GM12891 (cell line): ENCODE results near the gene TLX1.
A peak's percentile ranks its signal among the peaks of the same experiment; 100 is the strongest.

ENCODE experiments used
- DNase-seq: peaks from one replicate; pipeline ENCODE4 v3.0.0; 2011; ENCODE audit warnings: low spot score; ENCODE audit not compliant: insufficient read length
- FAIRE-seq: peaks from 2 replicates; lab custom pipeline; 2011; peaks lifted over from hg19 to GRCh38; lab: Jason Lieb, UNC
- PAX5 ChIP-seq: IDR thresholded peaks from 2 replicates; pipeline ENCODE4 v1.6.1; 2011; ENCODE audit warnings: low read length, moderate library complexity, mild to moderate bottlenecking; ENCODE audit not compliant: insufficient read depth, severe bottlenecking
- POLR2A ChIP-seq: IDR thresholded peaks from 2 replicates; pipeline ENCODE4 v1.6.1; 2011; ENCODE audit warnings: low read depth, low read length, control low read depth
- POLR2AphosphoS5 ChIP-seq: IDR thresholded peaks from 2 replicates; pipeline ENCODE4 v1.6.1; 2011; ENCODE audit warnings: low read depth, low read length, control low read depth
- POU2F2 ChIP-seq: IDR thresholded peaks from 2 replicates; pipeline ENCODE4 v1.6.1; 2011; ENCODE audit warnings: low read depth, mild to moderate bottlenecking, control low read depth, low read length, moderate library complexity
- SPI1 ChIP-seq: IDR thresholded peaks from 2 replicates; pipeline ENCODE4 v1.6.1; 2011; ENCODE audit warnings: low read depth, low read length, control low read depth
- TAF1 ChIP-seq: IDR thresholded peaks from 2 replicates; pipeline ENCODE4 v1.6.1; 2011; ENCODE audit warnings: low read depth, low read length, control low read depth

The TLX1 gene

GRCh38 chr10:101110856-101111523 is 20.1 kb upstream of the TLX1 start:
- no peak for FAIRE-seq
- no peak for DNase-seq
- TF ChIP-seq POU2F2, result no peak
- TF ChIP-seq TAF1, result no peak
- no peak for TF ChIP-seq PAX5
- no peak for TF ChIP-seq POLR2A
- no peak for TF ChIP-seq POLR2AphosphoS5
- no peak for TF ChIP-seq SPI1

DNA sequence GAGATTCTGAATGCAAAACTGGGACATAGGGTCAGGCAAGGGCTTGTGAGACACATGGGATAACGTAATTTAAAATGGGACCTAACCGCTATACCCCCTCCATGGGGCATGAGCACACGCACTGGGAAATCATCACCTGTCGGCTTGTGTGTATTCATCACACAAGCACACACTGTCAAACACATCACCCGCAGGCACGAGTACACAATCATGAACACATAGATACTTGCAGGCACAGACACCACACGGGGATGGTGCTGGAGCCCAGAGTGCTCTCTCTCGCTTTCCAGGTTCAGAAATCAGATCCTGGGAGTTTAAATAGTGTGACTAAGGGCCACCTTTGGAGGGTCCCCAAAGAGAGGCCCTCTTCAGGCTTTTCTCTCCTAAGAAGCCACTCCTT is 19.6 kb upstream of the TLX1 start:
- no peak for TF ChIP-seq PAX5
- TF ChIP-seq TAF1, result no peak
- TF ChIP-seq POU2F2, result no peak
- TF ChIP-seq POLR2A, result no peak
- no peak for TF ChIP-seq POLR2AphosphoS5
- no peak for TF ChIP-seq SPI1
- no peak for DNase-seq
- no peak for FAIRE-seq

DNA sequence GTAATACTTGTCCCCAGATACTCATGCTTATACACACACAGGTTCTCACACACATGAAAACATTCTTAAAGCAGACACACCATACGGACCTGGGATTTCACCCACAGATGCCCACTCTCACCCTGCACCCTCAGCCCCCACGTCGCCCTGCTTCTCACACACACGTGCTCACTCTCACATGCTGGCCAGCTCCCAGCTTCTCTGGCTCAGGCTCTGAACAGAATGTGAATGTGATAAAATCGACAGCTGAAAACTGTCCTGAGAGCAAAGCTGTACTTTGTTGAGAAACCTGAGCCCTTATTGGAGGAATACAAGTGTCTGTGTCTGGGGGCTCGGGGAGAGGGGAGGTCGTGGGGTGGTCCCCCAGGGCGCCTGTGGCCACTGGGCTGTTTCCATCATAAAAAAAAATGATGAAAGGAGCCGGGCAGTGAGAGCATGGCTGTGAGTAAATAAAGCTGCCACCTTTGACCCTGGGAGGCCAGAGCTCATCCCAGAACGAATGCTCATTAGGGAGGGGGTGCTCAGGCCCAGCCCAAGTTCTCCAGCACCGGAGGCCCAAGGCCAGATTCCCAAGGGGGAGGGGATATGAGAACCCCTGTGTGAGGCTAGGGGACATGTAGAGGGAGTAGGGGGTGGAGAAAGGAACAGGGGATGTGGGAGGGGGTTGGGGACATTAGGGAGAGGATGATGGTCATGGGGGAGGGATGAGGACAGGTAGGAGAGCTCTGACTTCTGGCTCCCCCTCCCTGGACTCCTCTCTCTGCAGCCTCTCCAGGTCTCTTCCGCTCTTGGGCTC is 18.1 kb upstream of the TLX1 start:
- TF ChIP-seq POU2F2 (no peak), PAX5 (no peak), TAF1 (no peak)
- DNase-seq (no peak), FAIRE-seq (no peak)

DNA sequence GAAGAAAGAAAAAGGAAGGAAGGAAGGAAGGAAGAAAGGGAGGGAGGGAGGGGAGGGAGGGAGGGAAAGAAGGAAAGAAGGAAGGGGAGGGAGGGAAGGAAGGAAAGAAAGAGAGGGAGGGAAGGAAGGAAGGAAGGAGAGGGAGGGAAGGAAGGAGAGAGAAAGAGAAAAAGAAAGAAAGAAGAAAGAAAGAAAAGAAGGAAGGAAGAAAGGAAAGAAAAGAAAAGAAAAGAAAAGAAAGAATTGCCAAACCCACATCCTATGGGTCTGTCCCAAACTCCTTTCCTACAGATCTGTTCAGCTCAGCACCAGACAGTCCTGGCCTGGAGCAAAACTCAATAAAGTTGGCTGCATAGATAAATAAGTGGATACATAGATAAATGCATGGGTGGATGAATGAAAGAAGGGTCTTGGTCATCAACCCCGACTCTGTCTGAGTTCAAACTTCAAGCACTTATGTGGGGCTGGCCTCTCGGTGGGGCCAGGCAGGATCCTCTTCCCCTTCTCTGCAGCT is 17.2 kb upstream of the TLX1 start:
- TF ChIP-seq PAX5, result no peak
- TF ChIP-seq SPI1, result no peak
- TF ChIP-seq POLR2A, result no peak
- no peak for TF ChIP-seq POLR2AphosphoS5
- no peak for TF ChIP-seq POU2F2
- no peak for TF ChIP-seq TAF1
- FAIRE-seq (no peak), DNase-seq (no peak)

DNA sequence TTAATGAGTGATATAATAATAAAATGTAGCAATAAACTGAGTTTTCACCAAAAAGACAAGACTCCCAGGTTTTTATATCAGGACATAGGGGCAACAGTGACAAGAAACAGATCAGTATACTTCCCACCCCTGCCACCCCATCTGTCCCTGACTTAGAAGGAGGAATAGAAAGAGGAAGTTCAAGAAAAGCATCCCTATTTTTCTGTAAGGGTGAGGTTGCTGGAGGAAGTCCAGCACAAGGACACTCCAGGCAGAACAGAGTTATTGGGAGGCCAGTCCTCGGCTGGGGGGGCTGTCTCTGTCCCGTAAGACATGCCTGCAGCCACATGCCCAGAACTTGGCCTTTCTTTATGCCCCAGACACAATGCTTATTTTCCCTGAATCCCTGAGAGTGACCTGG is 16.5 kb upstream of the TLX1 start:
- TF ChIP-seq POLR2A (no peak), POLR2AphosphoS5 (no peak), POU2F2 (no peak), SPI1 (no peak), TAF1 (no peak), PAX5 (no peak)
- FAIRE-seq (no peak), DNase-seq (no peak)

GRCh38 chr10:101116754-101117153 is 14.3 kb upstream of the TLX1 start:
- DNase-seq, result no peak
- TF ChIP-seq POU2F2, result no peak
- TF ChIP-seq PAX5, result no peak
- TF ChIP-seq POLR2A, result no peak
- no peak for TF ChIP-seq POLR2AphosphoS5
- TF ChIP-seq TAF1, result no peak
- FAIRE-seq, result no peak

- FAIRE-seq, result no peak
- TF ChIP-seq POU2F2, result no peak
- TF ChIP-seq POLR2A, result no peak
- no peak for TF ChIP-seq TAF1
- TF ChIP-seq PAX5, result no peak
- TF ChIP-seq SPI1, result no peak
- no peak for DNase-seq
Observed at GRCh38 chr10:101118031-101118430, 13.1 kb upstream of the TLX1 start.

- FAIRE-seq (no peak), DNase-seq (no peak)
- TF ChIP-seq TAF1 (no peak), SPI1 (no peak), POLR2A (no peak), POLR2AphosphoS5 (no peak), PAX5 (peak; percentile 13), POU2F2 (no peak)
Observed at GRCh38 chr10:101120520-101120883, 10.6 kb upstream of the TLX1 start.

- no peak for FAIRE-seq
Observed at GRCh38 chr10:101120884-101121653, 10.0 kb upstream of the TLX1 start.

More at GRCh38 chr10:101120884-101121653, 10.0 kb upstream of the TLX1 start:
- no peak for TF ChIP-seq TAF1
- no peak for TF ChIP-seq POLR2AphosphoS5
- no peak for TF ChIP-seq POU2F2
- no peak for TF ChIP-seq POLR2A
- no peak for TF ChIP-seq PAX5
- no peak for TF ChIP-seq SPI1
- no peak for DNase-seq
